Neural cell (in vitro differentiated cells): ENCODE data around the gene MAP2K6. TPM values are rescaled to one million over a fixed set of nuclear protein-coding genes. Genes with fewer than 3 reads are reported as not detected.

ENCODE experiments used
- H2AFZ ChIP-seq: fragments of 200-600, 300-800 bp; sonication (generic), shearing (Covaris generic); 2 replicates; pipeline ENCODE4 v1.6.0; 2014; ENCODE audit warnings: low read depth, mild to moderate bottlenecking, antibody characterized with exemption, low read length, moderate library complexity
- H3F3A ChIP-seq: fragments of 200-600 bp; shearing (Covaris generic); 2 replicates; pipeline ENCODE4 v1.6.1; 2016; ENCODE audit warnings: mild to moderate bottlenecking, moderate library complexity, mixed read lengths, antibody characterized with exemption, low read length; ENCODE audit not compliant: insufficient read depth, poor library complexity, severe bottlenecking
- H3K27ac ChIP-seq: fragments of 200-600, 300-800 bp; sonication (generic), shearing (Covaris generic); 2 replicates; pipeline ENCODE4 v1.5.1; 2014; ENCODE audit warnings: mild to moderate bottlenecking, low read length, moderate library complexity
- H3K27me3 ChIP-seq: fragments of 300-800, 200-600 bp; sonication (generic), shearing (Covaris generic); 2 replicates; pipeline ENCODE4 v1.6.0; 2014; ENCODE audit warnings: mild to moderate bottlenecking, low read depth, low read length, moderate library complexity; ENCODE audit not compliant: insufficient read depth
- H3K36me3 ChIP-seq: fragments of 300-800, 200-600 bp; sonication (generic), shearing (Covaris generic); 2 replicates; pipeline ENCODE4 v1.5.1; 2014; ENCODE audit warnings: mild to moderate bottlenecking, antibody characterized with exemption, low read length, moderate library complexity; ENCODE audit not compliant: insufficient read depth
- H3K4me2 ChIP-seq: fragments of 300-800, 200-600 bp; sonication (generic), shearing (Covaris generic); 2 replicates; pipeline ENCODE4 v1.6.0; 2014; ENCODE audit warnings: mild to moderate bottlenecking, low read length
- H3K4me3 ChIP-seq: fragments of 300-800, 200-600 bp; sonication (generic), shearing (Covaris generic); 2 replicates; pipeline ENCODE4 v1.5.1; 2014; ENCODE audit warnings: mild to moderate bottlenecking, low read length, moderate library complexity
- H3K79me2 ChIP-seq: fragments of 200-600 bp; shearing (Covaris generic); replicated peaks from 2 replicates; pipeline ENCODE4 v1.6.0; 2014; ENCODE audit warnings: mild to moderate bottlenecking, low read length, moderate library complexity; ENCODE audit not compliant: insufficient read depth
- H3K9ac ChIP-seq: fragments of 300-800, 200-600 bp; sonication (generic), shearing (Covaris generic); 2 replicates; pipeline ENCODE4 v1.6.1; 2016; ENCODE audit warnings: mild to moderate bottlenecking, low read length, mixed read lengths
- H3K9me2 ChIP-seq: fragments of 200-600 bp; shearing (Covaris generic); 2 replicates; pipeline ENCODE4 v1.6.1; 2016; ENCODE audit warnings: mild to moderate bottlenecking, low read length, mixed read lengths; ENCODE audit not compliant: insufficient read depth
- H3K9me3 ChIP-seq: fragments of 200-600, 300-800 bp; sonication (generic), shearing (Covaris generic); 2 replicates; pipeline ENCODE4 v1.6.1; 2016; ENCODE audit warnings: mild to moderate bottlenecking, mixed run types, low read length, moderate library complexity, mixed read lengths
- H4K20me1 ChIP-seq: fragments of 200-600 bp; shearing (Covaris generic); 2 replicates; pipeline ENCODE4 v1.6.1; 2016; ENCODE audit warnings: mild to moderate bottlenecking, mixed run types; ENCODE audit not compliant: insufficient read depth
- CTCF ChIP-seq: fragments of 450-650 bp; IDR thresholded peaks from 2 replicates; pipeline ENCODE4 v1.5.1; 2014; ENCODE audit warnings: antibody characterized with exemption, mild to moderate bottlenecking, moderate library complexity; ENCODE audit not compliant: poor library complexity, severe bottlenecking
- EP300 ChIP-seq: fragments of 450-650 bp; conservative IDR thresholded peaks from 2 replicates; pipeline ENCODE4 v1.6.1; 2014; ENCODE audit warnings: antibody characterized with exemption, mild to moderate bottlenecking, moderate library complexity; ENCODE audit not compliant: poor library complexity, severe bottlenecking
- EZH2 ChIP-seq: fragments of 200-600, 300-800 bp; shearing (Covaris generic), sonication (generic); IDR thresholded peaks from 2 replicates; pipeline ENCODE4 v1.6.1; 2014; ENCODE audit warnings: antibody characterized with exemption, low read length, borderline replicate concordance, mild to moderate bottlenecking; ENCODE audit not compliant: insufficient read depth, poor library complexity, severe bottlenecking
- MXI1 ChIP-seq: fragments of 450-650 bp; conservative IDR thresholded peaks from 2 replicates; pipeline ENCODE4 v1.6.1; 2014; ENCODE audit warnings: antibody characterized with exemption, mild to moderate bottlenecking; ENCODE audit not compliant: poor library complexity, severe bottlenecking
- POLR2AphosphoS5 ChIP-seq: IDR thresholded peaks from 2 replicates; pipeline ENCODE4 v1.6.1; 2012
- RAD21 ChIP-seq: fragments of 450-650 bp; conservative IDR thresholded peaks from 2 replicates; pipeline ENCODE4 v1.6.1; 2014; ENCODE audit warnings: antibody characterized with exemption, mild to moderate bottlenecking, moderate library complexity
- SMC3 ChIP-seq: fragments of 450-650 bp; conservative IDR thresholded peaks from 2 replicates; pipeline ENCODE4 v1.6.1; 2014; ENCODE audit warnings: antibody characterized with exemption, mild to moderate bottlenecking, moderate library complexity; ENCODE audit not compliant: poor library complexity
- TAF1 ChIP-seq: IDR thresholded peaks from 2 replicates; pipeline ENCODE4 v1.6.1; 2012; ENCODE audit warnings: low read depth
- polyA plus RNA-seq: library from polyadenylated mRNA; depleted of rRNA; stranded (reverse); fragments of >200 nt; gene quantifications from 2 replicates; pipeline ENCODE4 v1.2.3, GENCODE V29; 2014
- TF ChIP-seq, protein P1 (sequence below): IDR thresholded peaks from 2 replicates; pipeline ENCODE4 v1.6.1; 2012; ENCODE audit warnings: borderline replicate concordance

MAP2K6 gene
- polyA plus RNA-seq, 1 donor from 2014 or later = 10.5 TPM

DNA sequence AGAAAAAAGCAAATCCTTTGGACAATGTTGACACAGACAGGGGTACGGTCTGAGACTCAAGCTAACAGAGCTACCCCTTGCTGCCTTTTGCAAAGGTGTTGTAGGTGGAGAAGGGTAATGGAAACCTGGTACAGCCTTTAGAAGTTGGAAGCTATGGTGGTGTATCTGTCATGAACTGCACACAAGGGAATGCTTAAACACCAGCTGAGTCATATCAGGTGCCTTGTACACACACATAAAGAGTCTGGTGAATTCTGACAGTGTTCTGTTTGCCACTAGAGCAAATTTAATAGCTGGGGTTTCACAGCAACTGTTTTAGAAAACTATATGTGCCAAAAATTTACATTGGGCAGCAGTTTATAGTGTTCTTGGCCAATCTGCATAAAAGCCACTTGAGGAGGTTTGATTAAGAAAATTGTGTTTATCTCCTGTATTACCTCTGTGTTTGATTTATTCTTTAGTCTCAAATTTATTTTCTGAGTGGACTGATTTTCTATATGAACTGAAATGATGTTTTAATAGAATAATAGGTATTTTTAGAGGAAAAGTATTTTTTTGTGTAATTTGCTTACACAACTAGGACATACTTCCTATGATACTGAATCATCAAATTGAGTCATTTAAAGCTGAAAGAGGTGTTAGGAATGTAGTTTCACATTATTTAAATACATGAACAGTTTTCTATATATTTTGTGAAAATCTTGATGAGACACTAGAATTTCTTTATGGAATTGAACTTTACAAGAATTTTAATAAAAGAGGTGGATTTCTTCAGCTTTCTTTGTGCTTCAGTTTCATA lies 136.9 kb downstream of the MAP2K6 start:
- H3K27ac ChIP-seq = no peak overlapping the region
- no peak overlapping the region for H3K4me2 ChIP-seq

GRCh38 chr17:69552986-69553667 lies 138.6 kb downstream of the MAP2K6 start:
- H3F3A ChIP-seq = no peaks in the 10 kb centered on the region
- no peaks in the 10 kb centered on the region for H3K9me3 ChIP-seq
- no peaks in the 10 kb centered on the region for H4K20me1 ChIP-seq
- H3K27me3 ChIP-seq = no peaks in the 10 kb centered on the region
- H3K4me3 ChIP-seq = no peak overlapping the region
- no peaks in the 10 kb centered on the region for H3K9me2 ChIP-seq
- H3K4me2 ChIP-seq = no peak overlapping the region
- H2AFZ ChIP-seq = no peak overlapping the region
- H3K9ac ChIP-seq = no peak overlapping the region
- no peak overlapping the region for H3K27ac ChIP-seq
- H3K36me3 ChIP-seq = no peaks in the 10 kb centered on the region
- no peaks in the 10 kb centered on the region for H3K79me2 ChIP-seq
- TF ChIP-seq MXI1 (no peak), CTCF (no peak), SMC3 (no peak), EP300 (no peak), POLR2AphosphoS5 (no peak), TAF1 (no peak)
- TF ChIP-seq, protein P1, sequence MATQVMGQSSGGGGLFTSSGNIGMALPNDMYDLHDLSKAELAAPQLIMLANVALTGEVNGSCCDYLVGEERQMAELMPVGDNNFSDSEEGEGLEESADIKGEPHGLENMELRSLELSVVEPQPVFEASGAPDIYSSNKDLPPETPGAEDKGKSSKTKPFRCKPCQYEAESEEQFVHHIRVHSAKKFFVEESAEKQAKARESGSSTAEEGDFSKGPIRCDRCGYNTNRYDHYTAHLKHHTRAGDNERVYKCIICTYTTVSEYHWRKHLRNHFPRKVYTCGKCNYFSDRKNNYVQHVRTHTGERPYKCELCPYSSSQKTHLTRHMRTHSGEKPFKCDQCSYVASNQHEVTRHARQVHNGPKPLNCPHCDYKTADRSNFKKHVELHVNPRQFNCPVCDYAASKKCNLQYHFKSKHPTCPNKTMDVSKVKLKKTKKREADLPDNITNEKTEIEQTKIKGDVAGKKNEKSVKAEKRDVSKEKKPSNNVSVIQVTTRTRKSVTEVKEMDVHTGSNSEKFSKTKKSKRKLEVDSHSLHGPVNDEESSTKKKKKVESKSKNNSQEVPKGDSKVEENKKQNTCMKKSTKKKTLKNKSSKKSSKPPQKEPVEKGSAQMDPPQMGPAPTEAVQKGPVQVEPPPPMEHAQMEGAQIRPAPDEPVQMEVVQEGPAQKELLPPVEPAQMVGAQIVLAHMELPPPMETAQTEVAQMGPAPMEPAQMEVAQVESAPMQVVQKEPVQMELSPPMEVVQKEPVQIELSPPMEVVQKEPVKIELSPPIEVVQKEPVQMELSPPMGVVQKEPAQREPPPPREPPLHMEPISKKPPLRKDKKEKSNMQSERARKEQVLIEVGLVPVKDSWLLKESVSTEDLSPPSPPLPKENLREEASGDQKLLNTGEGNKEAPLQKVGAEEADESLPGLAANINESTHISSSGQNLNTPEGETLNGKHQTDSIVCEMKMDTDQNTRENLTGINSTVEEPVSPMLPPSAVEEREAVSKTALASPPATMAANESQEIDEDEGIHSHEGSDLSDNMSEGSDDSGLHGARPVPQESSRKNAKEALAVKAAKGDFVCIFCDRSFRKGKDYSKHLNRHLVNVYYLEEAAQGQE = no peak

More for the DNA sequence above, 136.9 kb downstream of the MAP2K6 start:
- H3K4me3 ChIP-seq = no peak overlapping the region
- no peak overlapping the region for H2AFZ ChIP-seq
- TF ChIP-seq SMC3 (no peak), TAF1 (no peak), MXI1 (no peak), POLR2AphosphoS5 (no peak), RAD21 (no peak), EP300 (no peak), EZH2 (no peak), CTCF (no peak)
- TF ChIP-seq, protein P1 = no peak
- no peaks in the 10 kb centered on the region for H3K27me3 ChIP-seq
- no peaks in the 10 kb centered on the region for H3K79me2 ChIP-seq
- H3K9ac ChIP-seq = no peak overlapping the region
- H3K36me3 ChIP-seq = no peaks in the 10 kb centered on the region
- no peaks in the 10 kb centered on the region for H3F3A ChIP-seq
- no peaks in the 10 kb centered on the region for H4K20me1 ChIP-seq
- no peaks in the 10 kb centered on the region for H3K9me3 ChIP-seq
- no peaks in the 10 kb centered on the region for H3K9me2 ChIP-seq
